ENCODE measurements around the gene NDEL1.

NDEL1 gene

DNA sequence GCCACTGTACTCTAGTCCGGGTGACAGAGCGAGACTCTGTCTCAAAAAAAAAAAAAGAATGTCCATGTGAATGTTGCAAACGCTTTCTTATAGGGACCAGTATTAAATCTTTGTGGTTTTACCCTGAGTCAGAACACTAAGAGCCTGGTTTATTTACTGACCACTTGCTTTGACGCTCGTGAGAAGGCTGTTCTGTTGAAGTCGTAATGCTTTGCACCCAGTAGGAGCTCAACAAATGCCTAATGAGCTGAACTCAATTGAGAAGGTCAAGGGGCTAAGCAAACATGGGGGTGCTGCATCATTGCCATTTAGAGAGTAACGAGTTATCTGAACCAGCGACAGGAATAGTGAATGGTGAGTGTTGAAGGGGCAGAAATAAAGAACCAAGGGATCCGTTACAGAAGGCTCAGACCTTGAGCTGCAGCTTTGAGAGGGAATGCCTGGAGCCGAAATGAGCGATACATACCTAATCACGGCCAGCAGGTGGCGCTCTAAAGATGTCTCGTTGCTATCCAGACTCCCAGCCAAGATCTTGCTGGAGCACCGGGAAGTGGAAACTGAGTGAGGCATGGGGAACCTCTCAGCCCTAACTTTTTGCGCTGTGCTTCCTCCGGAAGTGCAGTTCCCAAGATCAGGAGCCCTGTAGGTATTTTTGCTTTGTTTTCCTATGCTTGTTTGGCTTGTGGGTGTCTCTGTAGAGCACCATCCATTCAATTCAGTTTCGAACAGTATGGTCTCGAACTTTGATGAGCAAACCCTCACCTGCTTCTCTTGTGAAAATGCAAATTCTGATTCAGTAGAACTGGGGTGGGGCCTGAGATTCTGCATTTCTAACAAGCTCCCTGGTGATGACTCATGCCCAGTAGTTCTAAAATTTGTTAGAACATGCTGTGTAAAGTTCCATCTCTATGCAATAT is 25.5 kb upstream of the NDEL1 start (continued):
- TF ChIP-seq, protein P1, sequence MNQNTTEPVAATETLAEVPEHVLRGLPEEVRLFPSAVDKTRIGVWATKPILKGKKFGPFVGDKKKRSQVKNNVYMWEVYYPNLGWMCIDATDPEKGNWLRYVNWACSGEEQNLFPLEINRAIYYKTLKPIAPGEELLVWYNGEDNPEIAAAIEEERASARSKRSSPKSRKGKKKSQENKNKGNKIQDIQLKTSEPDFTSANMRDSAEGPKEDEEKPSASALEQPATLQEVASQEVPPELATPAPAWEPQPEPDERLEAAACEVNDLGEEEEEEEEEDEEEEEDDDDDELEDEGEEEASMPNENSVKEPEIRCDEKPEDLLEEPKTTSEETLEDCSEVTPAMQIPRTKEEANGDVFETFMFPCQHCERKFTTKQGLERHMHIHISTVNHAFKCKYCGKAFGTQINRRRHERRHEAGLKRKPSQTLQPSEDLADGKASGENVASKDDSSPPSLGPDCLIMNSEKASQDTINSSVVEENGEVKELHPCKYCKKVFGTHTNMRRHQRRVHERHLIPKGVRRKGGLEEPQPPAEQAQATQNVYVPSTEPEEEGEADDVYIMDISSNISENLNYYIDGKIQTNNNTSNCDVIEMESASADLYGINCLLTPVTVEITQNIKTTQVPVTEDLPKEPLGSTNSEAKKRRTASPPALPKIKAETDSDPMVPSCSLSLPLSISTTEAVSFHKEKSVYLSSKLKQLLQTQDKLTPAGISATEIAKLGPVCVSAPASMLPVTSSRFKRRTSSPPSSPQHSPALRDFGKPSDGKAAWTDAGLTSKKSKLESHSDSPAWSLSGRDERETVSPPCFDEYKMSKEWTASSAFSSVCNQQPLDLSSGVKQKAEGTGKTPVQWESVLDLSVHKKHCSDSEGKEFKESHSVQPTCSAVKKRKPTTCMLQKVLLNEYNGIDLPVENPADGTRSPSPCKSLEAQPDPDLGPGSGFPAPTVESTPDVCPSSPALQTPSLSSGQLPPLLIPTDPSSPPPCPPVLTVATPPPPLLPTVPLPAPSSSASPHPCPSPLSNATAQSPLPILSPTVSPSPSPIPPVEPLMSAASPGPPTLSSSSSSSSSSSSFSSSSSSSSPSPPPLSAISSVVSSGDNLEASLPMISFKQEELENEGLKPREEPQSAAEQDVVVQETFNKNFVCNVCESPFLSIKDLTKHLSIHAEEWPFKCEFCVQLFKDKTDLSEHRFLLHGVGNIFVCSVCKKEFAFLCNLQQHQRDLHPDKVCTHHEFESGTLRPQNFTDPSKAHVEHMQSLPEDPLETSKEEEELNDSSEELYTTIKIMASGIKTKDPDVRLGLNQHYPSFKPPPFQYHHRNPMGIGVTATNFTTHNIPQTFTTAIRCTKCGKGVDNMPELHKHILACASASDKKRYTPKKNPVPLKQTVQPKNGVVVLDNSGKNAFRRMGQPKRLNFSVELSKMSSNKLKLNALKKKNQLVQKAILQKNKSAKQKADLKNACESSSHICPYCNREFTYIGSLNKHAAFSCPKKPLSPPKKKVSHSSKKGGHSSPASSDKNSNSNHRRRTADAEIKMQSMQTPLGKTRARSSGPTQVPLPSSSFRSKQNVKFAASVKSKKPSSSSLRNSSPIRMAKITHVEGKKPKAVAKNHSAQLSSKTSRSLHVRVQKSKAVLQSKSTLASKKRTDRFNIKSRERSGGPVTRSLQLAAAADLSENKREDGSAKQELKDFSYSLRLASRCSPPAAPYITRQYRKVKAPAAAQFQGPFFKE (tag by site-specific recombination; IDR thresholded peaks at IDR 0.05; ENCODE audit: borderline replicate concordance), result no peak
- TF ChIP-seq, protein P2, sequence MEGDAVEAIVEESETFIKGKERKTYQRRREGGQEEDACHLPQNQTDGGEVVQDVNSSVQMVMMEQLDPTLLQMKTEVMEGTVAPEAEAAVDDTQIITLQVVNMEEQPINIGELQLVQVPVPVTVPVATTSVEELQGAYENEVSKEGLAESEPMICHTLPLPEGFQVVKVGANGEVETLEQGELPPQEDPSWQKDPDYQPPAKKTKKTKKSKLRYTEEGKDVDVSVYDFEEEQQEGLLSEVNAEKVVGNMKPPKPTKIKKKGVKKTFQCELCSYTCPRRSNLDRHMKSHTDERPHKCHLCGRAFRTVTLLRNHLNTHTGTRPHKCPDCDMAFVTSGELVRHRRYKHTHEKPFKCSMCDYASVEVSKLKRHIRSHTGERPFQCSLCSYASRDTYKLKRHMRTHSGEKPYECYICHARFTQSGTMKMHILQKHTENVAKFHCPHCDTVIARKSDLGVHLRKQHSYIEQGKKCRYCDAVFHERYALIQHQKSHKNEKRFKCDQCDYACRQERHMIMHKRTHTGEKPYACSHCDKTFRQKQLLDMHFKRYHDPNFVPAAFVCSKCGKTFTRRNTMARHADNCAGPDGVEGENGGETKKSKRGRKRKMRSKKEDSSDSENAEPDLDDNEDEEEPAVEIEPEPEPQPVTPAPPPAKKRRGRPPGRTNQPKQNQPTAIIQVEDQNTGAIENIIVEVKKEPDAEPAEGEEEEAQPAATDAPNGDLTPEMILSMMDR (tag by site-specific recombination; IDR thresholded peaks at IDR 0.05), result peak; percentile 71
- TF ChIP-seq ZNF350 (tag by site-specific recombination; IDR thresholded peaks at IDR 0.05) (no peak), ZNF148 (tag by site-specific recombination; IDR thresholded peaks at IDR 0.05; ENCODE audit: borderline replicate concordance) (no peak), ZSCAN30 (tag by site-specific recombination; IDR thresholded peaks at IDR 0.05) (0 out of 2 replicates have a peak, but pooled peaks have one; percentile 55), ZNF561 (tag by site-specific recombination; IDR thresholded peaks at IDR 0.05; ENCODE audit: borderline replicate concordance) (no peak), ZNF548 (tag by site-specific recombination; IDR thresholded peaks at IDR 0.05) (no peak), ZNF530 (tag by site-specific recombination; IDR thresholded peaks at IDR 0.05; ENCODE audit: low read depth) (peak; percentile 64; the same call in 1 of the 2 replicates), ZNF629 (tag by site-specific recombination; IDR thresholded peaks at IDR 0.05) (no peak), ZNF776 (tag by site-specific recombination; IDR thresholded peaks at IDR 0.05; ENCODE audit: borderline replicate concordance) (no peak), ZNF18 (tag by site-specific recombination; IDR thresholded peaks at IDR 0.05) (no peak), ZNF600 (tag by site-specific recombination; IDR thresholded peaks at IDR 0.05) (peak; percentile 95), ZNF2 (tag by site-specific recombination; IDR thresholded peaks at IDR 0.05) (0 out of 2 replicates have a peak, but pooled peaks have one; percentile 16), ZFP69B (tag by site-specific recombination; IDR thresholded peaks at IDR 0.05) (no peak), ZNF146 (tag by site-specific recombination; IDR thresholded peaks at IDR 0.05) (no peak), ZBTB6 (tag by site-specific recombination; IDR thresholded peaks at IDR 0.05) (peak; percentile 80), ZSCAN5A (tag by site-specific recombination; IDR thresholded peaks at IDR 0.05) (no peak), OSR2 (tag by site-specific recombination; IDR thresholded peaks at IDR 0.05) (no peak), ZNF654 (tag by site-specific recombination; IDR thresholded peaks at IDR 0.05; ENCODE audit: low read depth) (peak; percentile 91)
- TF ChIP-seq, protein P3, sequence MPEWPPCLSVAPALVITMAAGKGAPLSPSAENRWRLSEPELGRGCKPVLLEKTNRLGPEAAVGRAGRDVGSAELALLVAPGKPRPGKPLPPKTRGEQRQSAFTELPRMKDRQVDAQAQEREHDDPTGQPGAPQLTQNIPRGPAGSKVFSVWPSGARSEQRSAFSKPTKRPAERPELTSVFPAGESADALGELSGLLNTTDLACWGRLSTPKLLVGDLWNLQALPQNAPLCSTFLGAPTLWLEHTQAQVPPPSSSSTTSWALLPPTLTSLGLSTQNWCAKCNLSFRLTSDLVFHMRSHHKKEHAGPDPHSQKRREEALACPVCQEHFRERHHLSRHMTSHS (tag by site-specific recombination; IDR thresholded peaks at IDR 0.05), result no peak
- TF ChIP-seq, protein P4, sequence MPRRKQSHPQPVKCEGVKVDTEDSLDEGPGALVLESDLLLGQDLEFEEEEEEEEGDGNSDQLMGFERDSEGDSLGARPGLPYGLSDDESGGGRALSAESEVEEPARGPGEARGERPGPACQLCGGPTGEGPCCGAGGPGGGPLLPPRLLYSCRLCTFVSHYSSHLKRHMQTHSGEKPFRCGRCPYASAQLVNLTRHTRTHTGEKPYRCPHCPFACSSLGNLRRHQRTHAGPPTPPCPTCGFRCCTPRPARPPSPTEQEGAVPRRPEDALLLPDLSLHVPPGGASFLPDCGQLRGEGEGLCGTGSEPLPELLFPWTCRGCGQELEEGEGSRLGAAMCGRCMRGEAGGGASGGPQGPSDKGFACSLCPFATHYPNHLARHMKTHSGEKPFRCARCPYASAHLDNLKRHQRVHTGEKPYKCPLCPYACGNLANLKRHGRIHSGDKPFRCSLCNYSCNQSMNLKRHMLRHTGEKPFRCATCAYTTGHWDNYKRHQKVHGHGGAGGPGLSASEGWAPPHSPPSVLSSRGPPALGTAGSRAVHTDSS (tag by site-specific recombination; IDR thresholded peaks at IDR 0.05), result no peak

Measured in HEK293 (cell line).